Smooth muscle cell (in vitro differentiated cells): ENCODE results near the gene TOB2. TPM values are rescaled to one million over a fixed set of nuclear protein-coding genes. Genes with fewer than 3 reads are reported as not detected.
A peak's percentile ranks its signal among the peaks of the same experiment; 100 is the strongest.
"Not testable (repeated sequence)": the region's sequence is repeated elsewhere in the genome, so short reads cannot be mapped to it uniquely, and the experiment has no call there.

Experiments used
- DNase-seq: peaks from one replicate; lab custom pipeline; 2025; ENCODE audit not compliant: unreplicated experiment; lab: John Stamatoyannopoulos, UW
- H2AFZ ChIP-seq: fragments of 200-600 bp; sonication (generic); 2 replicates; pipeline ENCODE4 v1.6.0; 2016; ENCODE audit warnings: antibody characterized with exemption, low read depth, mild to moderate bottlenecking
- H3F3A ChIP-seq: fragments of 200-600 bp; sonication (generic); 2 replicates; pipeline ENCODE4 v1.6.0; 2017; ENCODE audit warnings: antibody characterized with exemption, low read depth
- H3K27ac ChIP-seq: fragments of 200-600 bp; sonication (generic); 2 replicates; pipeline ENCODE4 v1.5.1; 2016; ENCODE audit warnings: low read depth, mild to moderate bottlenecking
- H3K27me3 ChIP-seq: fragments of 200-600 bp; sonication (generic); 2 replicates; pipeline ENCODE4 v1.6.1; 2016; ENCODE audit warnings: low read depth, mild to moderate bottlenecking
- H3K36me3 ChIP-seq: fragments of 200-600 bp; sonication (generic); 2 replicates; pipeline ENCODE4 v1.5.1; 2016; ENCODE audit warnings: low read depth
- H3K4me1 ChIP-seq: fragments of 200-600 bp; sonication (generic); 2 replicates; pipeline ENCODE4 v1.5.1; 2016; ENCODE audit warnings: low read depth
- H3K4me2 ChIP-seq: fragments of 200-600 bp; sonication (generic); 2 replicates; pipeline ENCODE4 v1.6.0; 2016; ENCODE audit warnings: mild to moderate bottlenecking
- H3K4me3 ChIP-seq: fragments of 200-600 bp; sonication (generic); 2 replicates; pipeline ENCODE4 v1.5.1; 2016; ENCODE audit warnings: mild to moderate bottlenecking
- H3K79me2 ChIP-seq: fragments of 200-600 bp; sonication (generic); 2 replicates; pipeline ENCODE4 v1.6.0; 2016; ENCODE audit warnings: low read depth, mild to moderate bottlenecking
- H3K9ac ChIP-seq: fragments of 200-600 bp; sonication (generic); 2 replicates; pipeline ENCODE4 v1.6.0; 2016; ENCODE audit warnings: low read depth
- H3K9me3 ChIP-seq: fragments of 200-600 bp; sonication (generic); replicated peaks from 2 replicates; pipeline ENCODE4 v1.5.1; 2016; ENCODE audit warnings: low read depth
- H4K20me1 ChIP-seq: fragments of 200-600 bp; sonication (generic); 2 replicates; pipeline ENCODE4 v1.6.0; 2016; ENCODE audit warnings: low read depth
- WGBS: methylation state at CpG from one replicate; pipeline ENCODE4 v1.1.7; 2016; ENCODE audit warnings: low lambda C conversion rate; 5-methylcytosine and 5-hydroxymethylcytosine counted together
- polyA plus RNA-seq: library from polyadenylated mRNA; unstranded; fragments of >200 nt; fragmentation: Nextera tagmentation; extraction: Ambion mirVana; gene quantifications from 2 replicates; pipeline ENCODE4 v1.2.1, GENCODE V29; 2016
- total RNA-seq: library from RNA; depleted of rRNA; stranded (reverse); fragments of >200 nt; gene quantifications from 2 replicates; pipeline ENCODE4 v1.2.3, GENCODE V29; 2014
- TF ChIP-seq, protein P1 (sequence below): fragments of 200-600 bp; sonication (generic); IDR thresholded peaks from 2 replicates; pipeline ENCODE4 v1.5.1; 2017; ENCODE audit warnings: borderline replicate concordance, mild to moderate bottlenecking, antibody characterized with exemption; ENCODE audit not compliant: insufficient read depth, poor library complexity, severe bottlenecking

Gene TOB2
- total and polyA plus RNA-seq, 2 experiments from 2014 or later = 19.7 to 27.0 TPM

DNA sequence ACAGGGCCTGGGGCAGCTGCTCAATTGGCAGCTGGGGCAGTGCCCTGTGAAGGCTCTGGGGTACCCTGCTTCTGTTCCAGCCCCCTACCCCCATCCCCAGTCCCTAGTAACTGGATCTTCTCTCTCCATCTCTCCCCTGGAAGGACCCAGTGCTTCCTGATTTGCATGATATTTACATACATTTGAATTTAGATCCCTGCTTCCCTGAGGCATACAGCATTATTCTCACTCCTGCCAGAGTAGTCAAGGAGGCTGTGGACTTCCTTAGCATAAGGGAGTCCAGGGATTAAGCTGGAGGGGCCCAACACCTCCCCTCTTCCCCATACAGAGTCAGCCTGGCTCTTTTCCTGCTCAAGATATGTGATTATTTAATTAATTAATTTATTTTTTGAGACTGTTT is 40.2 kb downstream of the TOB2 start:
- no peak overlapping the region for H2AFZ ChIP-seq
- TF ChIP-seq, protein P1, sequence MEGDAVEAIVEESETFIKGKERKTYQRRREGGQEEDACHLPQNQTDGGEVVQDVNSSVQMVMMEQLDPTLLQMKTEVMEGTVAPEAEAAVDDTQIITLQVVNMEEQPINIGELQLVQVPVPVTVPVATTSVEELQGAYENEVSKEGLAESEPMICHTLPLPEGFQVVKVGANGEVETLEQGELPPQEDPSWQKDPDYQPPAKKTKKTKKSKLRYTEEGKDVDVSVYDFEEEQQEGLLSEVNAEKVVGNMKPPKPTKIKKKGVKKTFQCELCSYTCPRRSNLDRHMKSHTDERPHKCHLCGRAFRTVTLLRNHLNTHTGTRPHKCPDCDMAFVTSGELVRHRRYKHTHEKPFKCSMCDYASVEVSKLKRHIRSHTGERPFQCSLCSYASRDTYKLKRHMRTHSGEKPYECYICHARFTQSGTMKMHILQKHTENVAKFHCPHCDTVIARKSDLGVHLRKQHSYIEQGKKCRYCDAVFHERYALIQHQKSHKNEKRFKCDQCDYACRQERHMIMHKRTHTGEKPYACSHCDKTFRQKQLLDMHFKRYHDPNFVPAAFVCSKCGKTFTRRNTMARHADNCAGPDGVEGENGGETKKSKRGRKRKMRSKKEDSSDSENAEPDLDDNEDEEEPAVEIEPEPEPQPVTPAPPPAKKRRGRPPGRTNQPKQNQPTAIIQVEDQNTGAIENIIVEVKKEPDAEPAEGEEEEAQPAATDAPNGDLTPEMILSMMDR = no peak
- no peak for DNase-seq
- no peaks in the 10 kb centered on the region for H3K27me3 ChIP-seq
- H3K79me2 ChIP-seq = no peaks in the 10 kb centered on the region
- no peaks in the 10 kb centered on the region for H4K20me1 ChIP-seq
- H3K4me2 ChIP-seq = no peak overlapping the region
- H3K9me3 ChIP-seq = no peaks in the 10 kb centered on the region
- H3K4me3 ChIP-seq = no peak overlapping the region
- no peaks in the 10 kb centered on the region for H3K4me1 ChIP-seq
- no peaks in the 10 kb centered on the region for H3F3A ChIP-seq
- H3K27ac ChIP-seq = no peak overlapping the region
- no peak overlapping the region for H3K9ac ChIP-seq
- no peaks in the 10 kb centered on the region for H3K36me3 ChIP-seq

DNA sequence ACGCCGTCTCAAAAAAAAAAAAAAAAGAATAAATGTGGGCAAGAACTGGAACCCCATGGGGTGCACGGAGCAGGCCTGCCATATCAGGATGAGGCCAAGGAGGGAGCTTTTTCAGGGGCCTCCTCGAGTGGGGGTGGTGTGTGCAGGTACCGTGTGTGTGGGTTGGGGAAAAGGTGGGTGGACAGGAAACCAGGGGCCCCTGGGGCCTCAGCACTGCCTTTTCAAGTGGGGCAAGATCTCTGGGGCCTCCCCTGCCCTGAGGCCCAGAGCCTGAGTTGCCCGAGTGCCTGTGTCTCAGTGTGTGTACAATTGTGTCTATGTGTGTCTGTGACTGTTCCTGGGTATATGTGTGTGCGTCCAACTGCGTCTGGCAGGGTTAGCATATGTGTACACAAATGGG is 41.0 kb downstream of the TOB2 start:
- no peaks in the 10 kb centered on the region for H4K20me1 ChIP-seq
- TF ChIP-seq, protein P1 = no peak
- H3F3A ChIP-seq = no peaks in the 10 kb centered on the region
- DNase-seq = no peak
- H3K4me3 ChIP-seq = no peak overlapping the region
- H3K27me3 ChIP-seq = no peaks in the 10 kb centered on the region
- no peaks in the 10 kb centered on the region for H3K4me1 ChIP-seq
- H2AFZ ChIP-seq = no peak overlapping the region
- no peaks in the 10 kb centered on the region for H3K9me3 ChIP-seq
- 92% methylated on average over 8 of the region's 8 CpGs for WGBS
- no peak overlapping the region for H3K4me2 ChIP-seq
- no peak overlapping the region for H3K9ac ChIP-seq
- H3K36me3 ChIP-seq = no peaks in the 10 kb centered on the region
- no peaks in the 10 kb centered on the region for H3K79me2 ChIP-seq
- no peak overlapping the region for H3K27ac ChIP-seq

DNA sequence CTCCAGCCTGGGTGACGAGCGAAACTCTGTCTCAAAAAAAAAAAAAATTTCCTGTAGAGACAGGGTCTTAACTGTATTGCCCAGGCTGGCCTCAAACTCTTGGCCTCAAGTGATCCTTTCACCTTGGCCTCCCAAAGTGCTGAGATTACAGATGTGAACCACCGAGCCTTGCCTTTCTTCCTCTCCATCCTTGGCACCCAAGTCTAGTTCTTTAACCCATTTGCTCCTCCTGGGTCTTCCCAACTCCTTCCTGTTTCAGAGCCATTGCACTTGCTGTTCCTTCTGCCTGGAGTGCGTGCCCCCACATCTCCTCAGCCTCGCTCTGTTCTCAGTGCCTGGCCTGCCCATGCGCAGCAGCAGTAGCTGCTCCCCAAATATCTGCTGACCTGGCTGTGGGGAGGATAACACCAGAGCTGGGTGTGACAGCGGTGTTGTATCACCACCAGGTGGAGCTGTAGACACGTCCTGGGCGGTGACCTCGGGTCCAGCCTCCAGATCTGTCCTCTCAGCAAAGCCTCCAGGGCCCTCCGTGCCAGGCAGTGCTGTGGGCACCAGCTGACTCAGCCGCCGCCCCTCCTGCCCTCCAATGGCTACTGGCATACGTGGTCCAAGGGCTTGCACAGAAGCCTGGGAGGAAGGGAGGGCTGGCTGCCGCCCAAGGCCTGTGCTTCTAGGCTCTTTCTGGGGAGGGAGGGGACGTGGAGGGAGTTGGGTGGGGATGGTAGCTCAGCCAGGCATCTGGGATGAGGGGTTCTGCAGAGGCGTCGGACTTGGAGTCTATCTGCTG is 42.9 kb downstream of the TOB2 start:
- H4K20me1 ChIP-seq = no peaks in the 10 kb centered on the region
- H3K4me2 ChIP-seq = no peak overlapping the region
- no peaks in the 10 kb centered on the region for H3K36me3 ChIP-seq
- H2AFZ ChIP-seq = no peak overlapping the region
- TF ChIP-seq, protein P1 = peak; percentile 91
- no peak overlapping the region for H3K4me3 ChIP-seq
- WGBS = 37% methylated on average over 18 of the region's 18 CpGs
- no peak overlapping the region for H3K9ac ChIP-seq
- H3K4me1 ChIP-seq = no peaks in the 10 kb centered on the region
- H3K27ac ChIP-seq = no peak overlapping the region
- H3F3A ChIP-seq = no peaks in the 10 kb centered on the region
- H3K9me3 ChIP-seq = no peaks in the 10 kb centered on the region
- H3K27me3 ChIP-seq = no peaks in the 10 kb centered on the region
- peak; percentile 48 for DNase-seq
- no peaks in the 10 kb centered on the region for H3K79me2 ChIP-seq

DNA sequence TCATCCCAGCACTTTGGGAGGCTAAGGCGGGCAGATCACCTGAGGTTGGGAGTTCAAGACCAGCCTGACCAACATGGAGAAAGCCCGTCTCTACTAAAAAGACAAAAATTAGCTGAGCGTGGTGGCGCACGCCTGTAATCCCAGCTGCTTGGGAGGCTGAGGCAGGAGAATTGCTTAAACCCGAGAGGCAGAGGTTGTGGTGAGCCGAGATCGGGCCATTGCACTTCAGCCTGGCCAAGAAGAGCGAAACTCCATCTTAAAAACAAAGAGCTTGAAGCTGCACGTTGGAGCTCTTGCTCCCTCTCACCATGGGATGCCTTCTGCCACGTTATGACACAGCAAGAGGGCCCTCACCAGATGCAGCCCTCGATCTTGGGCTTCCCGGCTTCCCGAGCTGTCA is 43.8 kb downstream of the TOB2 start:
- 92% methylated on average over 14 of the region's 14 CpGs for WGBS
- H3K79me2 ChIP-seq, H3K27ac ChIP-seq, H3K36me3 ChIP-seq, H2AFZ ChIP-seq, H3K4me3 ChIP-seq, H3F3A ChIP-seq, DNase-seq, H3K27me3 ChIP-seq, H3K9me3 ChIP-seq, H3K4me1 ChIP-seq, H3K4me2 ChIP-seq, H4K20me1 ChIP-seq, H3K9ac ChIP-seq: not testable (repeated sequence)
